Measurements from ENCODE around the gene PGAM5. TPM values are rescaled to one million over a fixed set of nuclear protein-coding genes. Genes with fewer than 3 reads are reported as not detected.
"Not testable (repeated sequence)": the region's sequence is repeated elsewhere in the genome, so short reads cannot be mapped to it uniquely, and the experiment has no call there.

The PGAM5 gene
- total RNA-seq, 1 experiment from 2014 or later: 161 TPM

- no peak overlapping the region for H3K4me3 ChIP-seq (ENCODE audit: insufficient read depth, low read depth, low read length)
- H3K27me3 ChIP-seq (ENCODE audit: control insufficient read depth, insufficient read depth, low read length): no peaks in the 10 kb centered on the region
- DNase-seq: no peak
- H3K36me3 ChIP-seq (replicated peaks; ENCODE audit: control insufficient read depth, insufficient read depth, low read length): peaks cover 57% of the 10 kb centered on the region
Observed at GRCh38 chr12:132740313-132740646, 29.6 kb downstream of the PGAM5 start.

- Histone ChIP-seq H3K36me3 (replicated peaks; ENCODE audit: control insufficient read depth, insufficient read depth, low read length) (peaks cover 59% of the 10 kb centered on the region), H3K27me3 (ENCODE audit: control insufficient read depth, insufficient read depth, low read length) (no peaks in the 10 kb centered on the region), H3K4me3 (ENCODE audit: insufficient read depth, low read depth, low read length) (no peak overlapping the region)
- no peak for DNase-seq
Observed at GRCh38 chr12:132740652-132741051, 30.0 kb downstream of the PGAM5 start.

- H3K4me3 ChIP-seq (ENCODE audit: insufficient read depth, low read depth, low read length): no peak overlapping the region
- no peak for DNase-seq
- peaks cover 56% of the 10 kb centered on the region for H3K36me3 ChIP-seq (replicated peaks; ENCODE audit: control insufficient read depth, insufficient read depth, low read length)
- H3K27me3 ChIP-seq (ENCODE audit: control insufficient read depth, insufficient read depth, low read length): no peaks in the 10 kb centered on the region
Observed at GRCh38 chr12:132741620-132742019, 31.0 kb downstream of the PGAM5 start.

- Histone ChIP-seq H3K4me3 (ENCODE audit: insufficient read depth, low read depth, low read length) (no peak overlapping the region), H3K36me3 (replicated peaks; ENCODE audit: control insufficient read depth, insufficient read depth, low read length) (peaks cover 68% of the 10 kb centered on the region), H3K27me3 (ENCODE audit: control insufficient read depth, insufficient read depth, low read length) (no peaks in the 10 kb centered on the region)
- DNase-seq: no peak
Observed at GRCh38 chr12:132743831-132744230, 33.2 kb downstream of the PGAM5 start.

GRCh38 chr12:132746613-132747012 is 36.0 kb downstream of the PGAM5 start:
- DNase-seq: no peak
- Histone ChIP-seq H3K27me3 (ENCODE audit: control insufficient read depth, insufficient read depth, low read length) (no peaks in the 10 kb centered on the region), H3K4me3 (ENCODE audit: insufficient read depth, low read depth, low read length) (no peak overlapping the region), H3K36me3 (replicated peaks; ENCODE audit: control insufficient read depth, insufficient read depth, low read length) (peaks cover 63% of the 10 kb centered on the region)

GRCh38 chr12:132747395-132747794 is 36.8 kb downstream of the PGAM5 start:
- peaks cover 56% of the 10 kb centered on the region for H3K36me3 ChIP-seq (replicated peaks; ENCODE audit: control insufficient read depth, insufficient read depth, low read length)

GRCh38 chr12:132747896-132748295 is 37.3 kb downstream of the PGAM5 start:
- DNase-seq: no peak
- peaks cover 51% of the 10 kb centered on the region for H3K36me3 ChIP-seq (replicated peaks; ENCODE audit: control insufficient read depth, insufficient read depth, low read length)
- H3K27me3 ChIP-seq (ENCODE audit: control insufficient read depth, insufficient read depth, low read length): no peaks in the 10 kb centered on the region
- no peak overlapping the region for H3K4me3 ChIP-seq (ENCODE audit: insufficient read depth, low read depth, low read length)

More at GRCh38 chr12:132747395-132747794, 36.8 kb downstream of the PGAM5 start:
- Histone ChIP-seq H3K27me3 (ENCODE audit: control insufficient read depth, insufficient read depth, low read length) (no peaks in the 10 kb centered on the region), H3K4me3 (ENCODE audit: insufficient read depth, low read depth, low read length) (no peak overlapping the region)
- no peak for DNase-seq

- H3K4me3 ChIP-seq (ENCODE audit: insufficient read depth, low read depth, low read length): no peak overlapping the region
- H3K36me3 ChIP-seq (replicated peaks; ENCODE audit: control insufficient read depth, insufficient read depth, low read length): peaks cover 52% of the 10 kb centered on the region
- DNase-seq: no peak
- H3K27me3 ChIP-seq (ENCODE audit: control insufficient read depth, insufficient read depth, low read length): no peaks in the 10 kb centered on the region
Observed at GRCh38 chr12:132748319-132748718, 37.7 kb downstream of the PGAM5 start.

- DNase-seq; H3K27me3 ChIP-seq (ENCODE audit: control insufficient read depth, insufficient read depth, low read length); H3K4me3 ChIP-seq (ENCODE audit: insufficient read depth, low read depth, low read length): not testable (repeated sequence)
- H3K36me3 ChIP-seq (replicated peaks; ENCODE audit: control insufficient read depth, insufficient read depth, low read length): peaks cover 24% of the 10 kb centered on the region
Observed at GRCh38 chr12:132753670-132754069, 43.0 kb downstream of the PGAM5 start.

GRCh38 chr12:132754160-132754932 is 43.7 kb downstream of the PGAM5 start:
- H3K36me3 ChIP-seq (replicated peaks; ENCODE audit: control insufficient read depth, insufficient read depth, low read length): peaks cover 20% of the 10 kb centered on the region
- peak; percentile 52 for DNase-seq
- no peak overlapping the region for H3K4me3 ChIP-seq (ENCODE audit: insufficient read depth, low read depth, low read length)
- H3K27me3 ChIP-seq (ENCODE audit: control insufficient read depth, insufficient read depth, low read length): no peaks in the 10 kb centered on the region

- H3K36me3 ChIP-seq (replicated peaks; ENCODE audit: control insufficient read depth, insufficient read depth, low read length); DNase-seq: not testable (repeated sequence)
Observed at GRCh38 chr12:132758825-132759224, 48.2 kb downstream of the PGAM5 start.

GRCh38 chr12:132759359-132759758 is 48.7 kb downstream of the PGAM5 start:
- Histone ChIP-seq H3K4me3 (ENCODE audit: insufficient read depth, low read depth, low read length) (no peak overlapping the region), H3K27me3 (ENCODE audit: control insufficient read depth, insufficient read depth, low read length) (no peaks in the 10 kb centered on the region)
- no peak for DNase-seq

More at GRCh38 chr12:132758825-132759224, 48.2 kb downstream of the PGAM5 start:
- not testable (repeated sequence) for H3K27me3 ChIP-seq (ENCODE audit: control insufficient read depth, insufficient read depth, low read length); H3K4me3 ChIP-seq (ENCODE audit: insufficient read depth, low read depth, low read length)

GRCh38 chr12:132761032-132761920 is 50.6 kb downstream of the PGAM5 start, which contains the start of gene ANKLE2:
Gene ANKLE2 (minus strand): TSS chr12:132761832. CDS start chr12:132761798, 34 bp downstream.
- Histone ChIP-seq H3K27me3 (ENCODE audit: control insufficient read depth, insufficient read depth, low read length) (no peaks in the 10 kb centered on the region), H3K36me3 (replicated peaks; ENCODE audit: control insufficient read depth, insufficient read depth, low read length) (peaks cover 1% of the 10 kb centered on the region), H3K4me3 (ENCODE audit: insufficient read depth, low read depth, low read length) (peak within 1 kb of the TSS; percentile 78)
- DNase-seq: peak; percentile 94

More at GRCh38 chr12:132759359-132759758, 48.7 kb downstream of the PGAM5 start:
- H3K36me3 ChIP-seq (replicated peaks; ENCODE audit: control insufficient read depth, insufficient read depth, low read length): peaks cover 3% of the 10 kb centered on the region

GRCh38 chr12:132761921-132762583 is 51.4 kb downstream of the PGAM5 start:
- Histone ChIP-seq H3K36me3 (replicated peaks; ENCODE audit: control insufficient read depth, insufficient read depth, low read length) (no peaks in the 10 kb centered on the region; the same call in 1 of the 2 replicates), H3K4me3 (ENCODE audit: insufficient read depth, low read depth, low read length) (peak overlapping the region; percentile 78), H3K27me3 (ENCODE audit: control insufficient read depth, insufficient read depth, low read length) (no peaks in the 10 kb centered on the region)
- peak; percentile 100 for DNase-seq

Data from H7 (cell line).